ENCODE results near the gene DYRK1A.

The DYRK1A gene

GRCh38 chr21:37416914-37417313, 50.3 kb downstream of the DYRK1A start:
- TF ChIP-seq CSRNP3 (CRISPR knock-in tag; IDR thresholded peaks at IDR 0.05) (no peak), ISL1 (CRISPR knock-in tag; IDR thresholded peaks at IDR 0.05) (no peak), ZNF8 (CRISPR knock-in tag; IDR thresholded peaks at IDR 0.05) (no peak), PATZ1 (CRISPR knock-in tag; IDR thresholded peaks at IDR 0.05; ENCODE audit: borderline replicate concordance) (no peak), BACH2 (CRISPR knock-in tag; IDR thresholded peaks at IDR 0.05; ENCODE audit: borderline replicate concordance) (no peak), ZFP3 (CRISPR knock-in tag; IDR thresholded peaks at IDR 0.05) (no peak), ESRRG (CRISPR knock-in tag; IDR thresholded peaks at IDR 0.05) (no peak), RARB (CRISPR knock-in tag; IDR thresholded peaks at IDR 0.05) (no peak), PPARA (CRISPR knock-in tag; IDR thresholded peaks at IDR 0.05; ENCODE audit: borderline replicate concordance) (no peak), ZFP30 (CRISPR knock-in tag; IDR thresholded peaks at IDR 0.05) (no peak), OSR1 (CRISPR knock-in tag; IDR thresholded peaks at IDR 0.05) (no peak), ZNF565 (CRISPR knock-in tag; conservative IDR thresholded peaks at IDR 0.05; ENCODE audit: low read depth) (no peak), GLIS3 (CRISPR knock-in tag; IDR thresholded peaks at IDR 0.05) (no peak), ZNF70 (CRISPR knock-in tag; IDR thresholded peaks at IDR 0.05) (no peak), SNAI2 (CRISPR knock-in tag; IDR thresholded peaks at IDR 0.05) (no peak), CREB5 (CRISPR knock-in tag; IDR thresholded peaks at IDR 0.05; ENCODE audit: low read depth) (no peak), TOX (CRISPR knock-in tag; IDR thresholded peaks at IDR 0.05; ENCODE audit: borderline replicate concordance) (no peak), ARNTL (CRISPR knock-in tag; IDR thresholded peaks at IDR 0.05; ENCODE audit: borderline replicate concordance, low read depth) (no peak)
- no peak for ATAC-seq

GRCh38 chr21:37419228-37419906, 52.8 kb downstream of the DYRK1A start:
- no peak for TF ChIP-seq ZNF565 (CRISPR knock-in tag; conservative IDR thresholded peaks at IDR 0.05; ENCODE audit: low read depth)
- TF ChIP-seq TOX (CRISPR knock-in tag; IDR thresholded peaks at IDR 0.05; ENCODE audit: borderline replicate concordance), result no peak
- no peak for TF ChIP-seq GLIS3 (CRISPR knock-in tag; IDR thresholded peaks at IDR 0.05)
- TF ChIP-seq ESRRG (CRISPR knock-in tag; IDR thresholded peaks at IDR 0.05), result no peak
- no peak for TF ChIP-seq ARNTL (CRISPR knock-in tag; IDR thresholded peaks at IDR 0.05; ENCODE audit: borderline replicate concordance, low read depth)
- no peak for TF ChIP-seq BACH2 (CRISPR knock-in tag; IDR thresholded peaks at IDR 0.05; ENCODE audit: borderline replicate concordance)
- no peak for TF ChIP-seq POU6F1 (CRISPR knock-in tag; IDR thresholded peaks at IDR 0.05; ENCODE audit: borderline replicate concordance, low read depth)
- no peak for TF ChIP-seq ISL1 (CRISPR knock-in tag; IDR thresholded peaks at IDR 0.05)
- ATAC-seq, result no peak

GRCh38 chr21:37421306-37421705, 54.7 kb downstream of the DYRK1A start:
- no peak for ATAC-seq

GRCh38 chr21:37422382-37422781, 55.8 kb downstream of the DYRK1A start:
- no peak for ATAC-seq
- TF ChIP-seq GLIS3 (CRISPR knock-in tag; IDR thresholded peaks at IDR 0.05), result no peak
- no peak for TF ChIP-seq RARB (CRISPR knock-in tag; IDR thresholded peaks at IDR 0.05)
- no peak for TF ChIP-seq ISL1 (CRISPR knock-in tag; IDR thresholded peaks at IDR 0.05)
- TF ChIP-seq TSHZ2 (CRISPR knock-in tag; IDR thresholded peaks at IDR 0.05), result no peak
- TF ChIP-seq CSRNP3 (CRISPR knock-in tag; IDR thresholded peaks at IDR 0.05), result no peak
- no peak for TF ChIP-seq TCF4 (CRISPR knock-in tag; IDR thresholded peaks at IDR 0.05; ENCODE audit: borderline replicate concordance)
- no peak for TF ChIP-seq BACH2 (CRISPR knock-in tag; IDR thresholded peaks at IDR 0.05; ENCODE audit: borderline replicate concordance)

More at GRCh38 chr21:37421306-37421705, 54.7 kb downstream of the DYRK1A start:
- TF ChIP-seq ZC3H10 (CRISPR knock-in tag; IDR thresholded peaks at IDR 0.05), result no peak
- no peak for TF ChIP-seq CSDC2 (CRISPR knock-in tag; IDR thresholded peaks at IDR 0.05)
- TF ChIP-seq ISL1 (CRISPR knock-in tag; IDR thresholded peaks at IDR 0.05), result no peak
